NCI-H146 (cell line): Measurements from ENCODE around the gene SLC16A8.
"Not testable (repeated sequence)": the region's sequence is repeated elsewhere in the genome, so short reads cannot be mapped to it uniquely, and the experiment has no call there.

Experiments used
- DNase-seq: peaks from one replicate; lab custom pipeline; 2025; lab: John Stamatoyannopoulos, UW

SLC16A8 gene

DNA sequence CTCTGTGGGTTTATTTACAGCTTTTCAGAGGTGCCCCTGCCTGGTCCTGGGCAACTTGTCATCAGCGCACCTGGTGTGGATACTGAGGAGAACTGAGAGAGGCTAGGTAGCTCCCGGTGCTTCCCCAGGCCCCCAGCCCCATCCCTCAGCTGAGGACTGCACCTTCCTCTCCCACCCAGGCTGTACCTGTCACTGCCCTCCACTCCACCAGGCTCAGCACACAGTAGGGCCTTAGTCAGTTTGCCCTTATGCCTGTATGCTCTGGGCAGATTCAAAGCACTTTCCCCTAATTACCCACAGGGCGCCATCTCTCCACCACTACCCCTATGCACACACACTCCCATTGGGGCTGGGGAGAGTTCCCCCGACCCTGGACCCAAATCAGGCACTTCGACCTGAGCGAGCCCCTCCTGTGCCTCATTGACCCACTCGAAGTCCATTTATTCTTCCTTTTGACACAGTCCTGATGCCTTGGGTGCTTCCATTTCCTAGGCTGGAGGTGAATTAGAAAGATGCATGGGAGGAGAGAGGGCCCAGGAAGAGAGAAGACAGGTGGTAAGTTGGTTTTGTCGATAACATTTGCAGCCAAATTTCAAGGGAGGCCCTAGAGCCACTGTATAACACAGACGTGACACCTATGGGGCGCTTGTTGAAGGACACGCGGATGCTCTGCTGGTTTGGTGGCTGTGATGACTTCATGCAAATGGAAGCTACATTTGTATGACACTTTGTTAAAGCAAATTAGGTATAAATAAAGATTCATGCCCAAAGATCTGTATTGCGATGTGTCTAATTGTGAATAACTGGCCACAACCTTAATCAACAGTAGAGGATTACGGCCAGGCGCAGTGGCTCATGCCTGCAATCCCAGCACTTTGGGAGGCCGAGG is 40.6 kb downstream of the SLC16A8 start:
- DNase-seq, result no peak

DNA sequence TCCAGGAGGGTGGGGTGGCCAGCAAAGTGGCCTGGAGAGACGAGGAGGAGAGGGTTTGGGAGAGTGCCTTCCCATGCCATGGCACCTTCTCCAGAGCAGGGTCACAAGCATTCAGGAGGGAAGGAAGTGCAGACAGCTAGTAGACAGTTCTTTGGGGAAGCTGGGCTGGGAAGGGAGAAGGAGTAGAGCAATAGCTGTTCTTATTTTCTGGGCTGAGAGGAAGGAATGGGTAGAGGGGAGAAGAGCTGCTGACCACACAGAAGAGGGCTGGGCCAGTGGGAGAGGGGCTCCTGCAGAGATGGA is 41.5 kb downstream of the SLC16A8 start:
- no peak for DNase-seq

DNA sequence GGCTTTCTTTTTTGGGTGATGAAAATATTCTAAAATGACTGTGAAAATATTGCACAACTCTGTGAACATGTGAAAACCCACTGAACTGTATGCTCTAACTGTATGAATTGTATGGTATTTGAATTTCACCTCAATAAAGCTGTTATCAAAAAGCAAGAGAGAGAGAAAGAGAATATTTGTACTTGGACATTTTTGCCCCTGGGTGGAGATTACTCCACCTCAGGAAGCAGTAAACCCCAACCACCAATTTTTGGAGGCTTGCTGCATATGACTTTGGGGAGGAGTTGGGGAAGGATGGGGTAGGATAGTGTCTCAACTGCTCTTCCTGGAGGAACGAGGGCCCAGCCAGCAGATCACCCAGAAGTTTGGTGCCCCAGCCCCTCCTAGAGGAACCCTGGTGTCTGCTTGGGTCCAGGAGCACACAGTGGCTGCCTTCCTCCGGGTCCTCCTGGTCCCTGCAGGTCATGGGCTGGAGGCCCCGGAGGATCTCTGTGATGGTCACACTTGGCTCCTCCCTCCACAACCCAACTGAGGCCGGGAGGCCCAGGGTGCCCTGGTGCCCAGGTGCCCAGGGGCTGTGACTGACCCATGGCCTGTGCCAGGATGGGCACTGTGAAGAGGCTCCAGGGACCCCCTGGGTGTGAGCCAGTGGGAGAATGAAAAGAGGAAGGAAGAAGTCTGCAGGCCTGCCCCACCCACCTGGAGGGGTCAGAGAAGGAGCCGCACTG is 42.1 kb downstream of the SLC16A8 start:
- DNase-seq, result no peak

DNA sequence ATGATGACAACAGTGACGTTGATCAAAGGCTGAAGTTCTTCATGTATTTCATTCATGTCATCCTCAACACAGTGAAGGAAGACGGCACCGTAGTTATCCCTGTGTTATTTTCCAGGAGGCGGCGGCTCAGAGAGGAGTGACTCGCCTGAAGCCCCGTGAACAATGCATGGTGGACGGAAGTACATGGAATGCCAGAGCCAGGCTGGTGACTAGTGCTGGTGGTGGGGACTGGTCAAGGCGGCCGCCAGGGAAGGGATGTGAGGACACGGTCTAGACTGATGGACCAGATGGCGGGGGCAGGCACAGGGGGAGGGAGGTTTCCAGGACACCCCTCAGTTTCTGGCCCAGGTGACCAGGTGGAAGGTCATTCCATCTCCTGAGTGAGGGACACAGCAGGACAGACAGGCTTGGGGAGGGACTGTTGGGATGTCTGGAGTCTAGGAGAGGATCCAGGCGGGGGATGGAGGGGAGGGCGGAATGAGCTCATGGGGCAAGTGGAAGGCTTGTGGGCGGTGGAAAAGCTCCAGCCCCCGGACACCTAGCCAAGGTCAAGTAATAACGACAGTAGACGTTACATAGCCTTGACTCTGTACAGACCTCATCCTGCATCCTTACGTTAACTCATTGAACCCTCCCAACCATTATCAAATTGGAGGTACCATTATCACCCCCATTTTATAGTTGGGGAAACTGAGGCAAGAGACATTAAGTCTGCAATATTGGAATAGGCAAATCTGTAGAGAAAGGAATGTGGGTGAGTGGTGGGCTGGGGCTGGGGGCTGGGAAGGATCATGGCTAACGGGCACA is 42.8 kb downstream of the SLC16A8 start:
- no peak for DNase-seq

DNA sequence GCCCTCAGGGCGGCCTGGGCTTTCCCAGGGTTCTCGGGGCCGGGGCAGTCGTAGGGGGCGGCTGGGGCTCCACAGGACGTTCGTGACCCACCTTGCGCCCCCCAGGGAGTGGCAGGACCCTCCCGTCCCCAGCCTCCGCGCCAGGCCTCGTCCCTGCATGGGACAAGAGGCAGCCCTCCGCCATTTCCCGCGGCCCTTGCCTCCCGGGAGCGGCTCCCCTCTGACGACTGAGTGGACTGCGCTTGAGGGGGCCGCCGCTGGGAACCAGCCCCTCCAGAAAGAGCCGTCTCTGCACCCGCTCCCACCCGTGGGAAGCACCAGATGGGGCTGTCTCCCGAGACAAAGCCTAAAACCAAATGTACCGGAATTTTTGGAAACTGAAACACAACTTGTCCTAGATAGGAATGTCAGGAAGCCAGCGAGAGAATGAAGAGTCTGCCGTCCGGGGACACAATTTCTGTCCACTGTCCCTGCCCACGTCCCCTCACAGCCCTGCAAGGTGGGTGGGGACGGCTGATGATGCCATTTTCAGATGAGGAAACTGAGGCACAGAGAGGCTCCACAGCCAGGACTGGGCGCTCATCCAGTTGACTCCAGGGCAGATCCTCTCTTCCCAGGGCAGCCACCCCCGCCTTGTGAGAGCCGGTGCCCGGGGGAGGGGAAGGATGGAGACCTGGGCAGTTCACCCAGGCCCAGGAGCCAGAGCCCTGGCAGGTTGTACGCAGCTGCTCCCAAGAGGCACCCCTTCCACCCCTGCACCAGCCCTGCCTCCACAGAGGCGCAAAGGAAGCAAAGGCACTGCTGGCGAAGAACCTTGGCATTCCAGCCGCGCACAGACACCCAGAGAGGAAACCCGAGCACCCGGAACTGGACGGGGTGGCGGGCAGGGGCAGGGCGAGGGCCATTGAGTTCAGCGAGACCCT is 44.8 kb downstream of the SLC16A8 start:
- DNase-seq, result no peak

DNA sequence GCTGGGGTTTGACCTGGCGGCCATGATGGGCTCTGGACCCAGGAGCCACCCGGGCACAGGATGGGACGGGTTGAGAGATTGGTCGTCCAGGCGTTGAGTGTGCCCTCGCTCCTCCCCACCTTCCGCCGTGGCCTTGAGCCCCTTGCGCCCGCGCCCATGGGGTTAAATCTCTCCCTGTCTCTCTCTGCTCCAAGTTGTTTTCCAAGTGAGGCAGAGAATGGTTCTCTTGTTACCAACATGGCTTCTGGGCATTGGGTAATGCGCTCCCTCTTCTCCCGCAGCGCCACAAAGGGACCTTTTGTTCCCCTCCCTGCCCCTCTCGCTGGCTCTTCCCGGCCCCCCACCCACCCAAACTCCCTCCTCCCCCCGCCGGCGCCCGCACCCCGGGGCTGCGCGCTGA is 45.6 kb downstream of the SLC16A8 start:
- no peak for DNase-seq

DNA sequence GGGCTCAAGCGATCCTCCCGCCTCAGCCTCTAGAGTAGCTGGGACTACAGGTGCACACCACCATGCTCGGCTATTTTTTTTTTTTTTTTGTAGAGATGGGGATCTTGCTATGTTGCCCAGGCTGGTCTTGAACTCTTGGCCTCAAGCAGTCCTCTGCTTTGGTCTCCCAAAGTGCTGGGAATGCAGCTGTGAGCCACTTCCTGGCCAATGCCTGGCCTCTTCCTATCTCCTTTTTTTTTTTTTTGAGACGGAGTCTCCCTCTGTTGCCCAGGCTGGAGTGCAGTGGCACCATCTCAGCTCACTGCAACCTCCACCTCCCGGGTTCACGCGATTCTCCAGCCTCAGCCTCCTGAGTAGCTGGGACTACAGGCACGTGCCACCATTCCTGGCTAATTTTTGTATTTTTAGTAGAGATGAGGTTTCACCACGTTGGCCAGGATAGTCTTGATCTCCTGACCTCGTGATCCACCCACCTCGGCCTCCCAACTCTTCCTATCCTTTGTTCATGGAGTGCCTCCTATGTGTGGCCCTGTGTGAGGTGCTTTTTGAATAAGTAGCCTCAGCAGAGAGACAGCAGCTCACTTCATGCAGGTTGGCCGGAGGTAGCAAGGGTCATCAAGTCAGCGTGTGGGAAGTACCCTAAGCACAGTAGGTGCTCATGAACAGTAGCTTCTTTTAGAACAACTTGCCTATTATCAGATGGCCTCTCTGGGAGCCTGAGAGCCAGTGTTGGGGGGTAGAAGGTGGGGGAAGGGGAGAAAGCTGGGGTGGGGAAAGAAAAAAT is 46.4 kb downstream of the SLC16A8 start:
- not testable (repeated sequence) for DNase-seq

DNA sequence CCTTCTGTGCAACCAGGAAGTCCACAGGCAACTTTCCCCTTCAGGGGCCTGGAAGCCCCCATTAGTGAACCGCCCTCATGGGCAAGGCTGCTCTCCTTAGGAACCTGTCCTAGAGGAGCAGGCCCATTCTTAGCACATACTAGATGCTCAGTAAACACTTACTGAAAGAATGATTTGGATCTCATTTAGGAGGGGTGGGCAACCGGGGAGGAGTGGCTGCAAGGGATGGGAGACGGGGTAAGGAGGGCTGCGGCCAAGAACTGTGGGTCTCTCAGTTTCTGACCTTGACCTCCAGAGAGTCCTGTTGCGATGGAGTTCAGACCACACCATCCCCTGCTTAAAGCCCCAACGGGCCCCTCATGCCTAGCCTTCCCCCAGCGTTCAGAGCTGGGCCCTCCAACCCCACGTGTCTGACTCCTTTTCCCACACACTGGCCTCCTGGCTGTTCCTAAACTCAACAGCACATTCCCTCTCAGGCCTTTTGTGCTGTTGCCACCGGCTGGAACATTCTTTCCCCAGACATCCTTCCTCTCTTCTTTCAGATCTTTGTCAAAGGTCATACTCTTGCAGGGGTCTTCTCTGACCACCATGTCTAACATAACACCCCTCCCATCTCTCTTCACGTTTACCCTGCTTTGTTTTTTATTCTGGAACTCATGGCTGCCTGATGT is 47.5 kb downstream of the SLC16A8 start:
- DNase-seq, result no peak

DNA sequence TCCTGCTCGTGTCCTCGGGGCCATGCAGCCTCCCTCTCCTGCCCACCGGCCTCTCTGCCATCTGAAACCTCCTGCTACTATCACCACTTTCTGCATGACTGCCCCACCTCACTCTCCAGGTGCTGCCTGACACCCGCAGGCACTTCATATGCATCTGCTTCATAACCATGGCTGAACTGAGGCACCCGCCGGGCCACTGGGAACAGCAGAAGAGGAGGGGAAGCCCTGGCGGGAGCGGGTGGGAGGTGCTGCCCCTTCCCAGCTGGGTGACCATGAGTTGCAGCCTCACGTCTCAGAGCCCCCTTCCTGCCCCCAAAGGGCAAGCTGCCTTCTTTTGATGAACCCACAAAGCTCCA is 48.5 kb downstream of the SLC16A8 start:
- DNase-seq, result no peak

DNA sequence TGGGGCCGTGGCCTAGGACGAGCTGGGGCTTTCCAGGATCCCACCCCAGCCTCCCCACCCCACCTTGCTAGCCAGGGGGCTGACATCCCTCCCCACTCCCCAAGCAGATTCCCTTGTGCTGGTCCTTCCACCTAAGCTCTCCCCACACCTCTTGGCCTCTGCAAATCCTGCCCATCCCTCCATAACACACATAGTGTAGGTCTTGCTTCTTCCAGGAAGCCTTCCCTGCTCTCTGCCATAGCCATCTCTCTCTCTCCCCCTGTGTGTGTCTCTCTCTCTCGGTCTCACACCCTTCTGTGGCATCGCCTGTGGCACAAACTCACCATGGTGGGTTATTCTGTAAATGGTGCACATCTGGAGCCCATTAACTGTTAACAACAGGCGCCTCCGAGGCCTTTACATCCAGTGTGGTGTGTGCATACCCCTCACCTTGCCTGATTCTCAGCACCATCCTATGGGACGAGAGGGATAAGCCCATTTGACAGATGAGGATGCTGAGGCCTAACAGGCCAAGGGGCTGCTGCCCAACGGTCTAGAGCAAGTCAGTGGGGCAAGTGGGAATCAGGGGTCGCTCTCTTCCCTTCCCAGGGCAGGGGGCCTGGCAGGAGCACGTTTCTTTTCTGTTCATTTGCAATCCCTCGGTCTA is 49.0 kb downstream of the SLC16A8 start:
- no peak for DNase-seq

DNA sequence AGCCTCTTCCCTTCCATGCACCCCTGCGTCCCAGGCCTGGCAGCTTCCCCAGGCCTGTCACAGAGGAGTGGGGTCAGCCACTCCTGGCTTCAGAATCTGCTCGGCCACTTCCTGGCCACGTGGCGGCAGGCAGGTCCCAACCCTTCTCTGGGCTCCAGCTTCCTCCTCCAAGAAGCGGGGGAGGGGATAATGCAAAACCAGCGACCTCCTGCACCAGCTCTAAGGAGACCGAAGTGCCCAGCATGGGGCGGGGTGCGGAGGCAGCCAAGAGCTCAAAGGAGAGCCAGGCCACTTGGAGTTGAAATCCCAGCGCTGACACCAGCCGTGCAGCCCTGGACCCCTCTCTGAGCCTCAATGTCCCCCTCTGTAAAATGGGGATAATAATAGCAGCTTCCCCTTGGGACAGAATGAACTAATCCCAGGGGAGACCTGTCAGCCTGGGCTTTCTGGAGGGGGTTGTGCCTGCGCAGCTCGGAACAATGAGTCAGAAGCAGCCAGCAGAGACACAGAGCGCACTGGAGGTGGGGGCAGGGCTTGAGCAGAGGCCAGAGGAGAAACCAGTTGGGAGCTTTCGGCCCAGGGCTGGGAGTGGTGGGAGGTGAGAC is 49.6 kb downstream of the SLC16A8 start:
- no peak for DNase-seq

DNA sequence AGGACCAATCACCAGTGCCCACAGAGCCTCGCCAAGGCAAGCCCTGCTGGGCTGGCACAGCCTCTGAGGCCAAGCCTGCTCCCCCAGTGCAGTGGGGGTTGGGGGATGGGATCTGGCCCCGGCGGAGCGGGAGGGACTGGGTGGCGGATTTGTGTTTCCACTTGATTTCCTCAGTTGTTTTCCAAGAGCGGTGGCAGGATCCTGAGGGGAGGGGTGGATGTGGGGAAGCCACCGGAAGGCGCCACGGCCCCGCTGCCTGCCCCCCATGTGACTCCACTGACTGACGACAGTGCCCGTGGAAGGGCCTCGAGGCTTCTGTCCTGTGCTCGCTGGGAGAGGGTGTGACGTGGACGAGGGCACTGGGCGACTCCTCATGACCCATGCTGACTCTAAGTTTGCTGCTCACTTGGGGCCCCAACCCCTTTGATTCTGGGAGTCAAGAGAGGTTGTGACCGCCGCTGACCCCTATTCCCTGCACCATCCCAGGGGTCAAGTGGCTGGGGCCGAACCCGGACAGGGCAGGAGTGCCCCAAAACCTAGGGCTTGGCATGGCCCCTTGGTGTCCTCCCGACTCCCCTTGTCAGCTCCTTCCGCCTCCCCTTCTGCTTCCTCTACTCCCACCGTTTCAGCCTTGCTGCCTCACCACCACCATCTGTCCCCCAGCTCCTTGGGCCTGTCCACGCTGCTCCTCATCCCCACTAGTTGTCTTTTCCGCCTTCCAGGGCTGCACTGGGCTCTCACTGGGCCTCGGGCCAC is 50.3 kb downstream of the SLC16A8 start:
- DNase-seq, result no peak

DNA sequence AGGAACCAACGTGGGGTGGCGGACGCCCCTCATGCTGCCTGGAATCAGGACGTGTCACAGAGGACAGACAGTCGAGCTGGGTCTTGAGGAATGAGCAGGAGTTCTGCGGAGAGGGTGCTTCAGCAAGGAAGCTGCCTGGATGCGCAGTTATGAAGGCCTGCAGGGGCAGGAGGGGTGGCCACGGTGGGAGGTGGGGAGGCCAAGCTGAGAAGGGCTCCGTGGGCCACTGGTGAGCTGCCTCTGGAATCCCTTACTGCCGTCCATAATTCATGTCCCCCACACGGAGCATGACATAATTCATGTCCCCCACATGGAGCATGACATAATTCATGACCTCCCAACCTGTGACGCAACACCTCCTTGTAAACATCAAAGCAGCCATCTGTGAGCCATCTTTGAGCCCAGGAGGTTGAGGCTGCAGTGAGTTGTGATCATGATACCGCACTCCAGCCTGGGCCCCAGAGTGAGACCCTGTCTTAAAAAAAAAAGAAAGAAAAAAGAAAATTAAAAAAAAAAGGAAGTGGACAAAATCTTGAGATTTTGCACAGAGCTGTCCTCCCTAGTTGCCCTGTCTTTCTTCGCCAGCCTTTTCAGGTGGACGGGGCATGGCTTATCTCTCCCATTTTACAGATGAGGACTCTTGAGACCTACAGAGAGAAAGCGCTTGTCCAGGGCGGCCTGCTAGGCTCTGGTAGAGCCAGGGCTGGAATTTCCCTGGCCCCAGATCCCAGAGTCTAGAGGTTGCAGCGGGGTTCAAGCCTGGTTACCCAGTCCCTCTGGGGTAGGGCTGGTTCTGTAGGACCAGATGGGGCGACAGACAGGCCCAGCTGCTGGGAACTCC is 51.1 kb downstream of the SLC16A8 start:
- no peak for DNase-seq

DNA sequence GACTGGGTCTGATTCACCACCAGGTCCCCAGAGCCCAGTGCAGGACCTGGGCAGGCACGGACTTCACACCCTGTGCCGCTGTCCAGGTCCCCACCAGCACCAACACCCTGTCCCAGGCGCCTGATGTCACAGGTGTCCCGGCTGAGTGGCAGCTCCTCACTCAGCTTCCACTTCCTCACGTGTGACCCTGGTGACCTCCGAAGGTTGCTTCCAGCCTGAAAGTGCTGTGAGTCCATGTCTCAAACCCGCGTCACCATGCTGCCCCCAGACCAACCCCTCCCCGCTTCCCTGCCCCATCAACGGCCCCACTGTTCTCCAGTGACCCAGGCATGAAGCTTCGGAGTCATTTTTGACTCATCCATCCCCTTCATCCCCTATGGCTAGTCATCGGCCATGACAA is 52.5 kb downstream of the SLC16A8 start:
- no peak for DNase-seq

DNA sequence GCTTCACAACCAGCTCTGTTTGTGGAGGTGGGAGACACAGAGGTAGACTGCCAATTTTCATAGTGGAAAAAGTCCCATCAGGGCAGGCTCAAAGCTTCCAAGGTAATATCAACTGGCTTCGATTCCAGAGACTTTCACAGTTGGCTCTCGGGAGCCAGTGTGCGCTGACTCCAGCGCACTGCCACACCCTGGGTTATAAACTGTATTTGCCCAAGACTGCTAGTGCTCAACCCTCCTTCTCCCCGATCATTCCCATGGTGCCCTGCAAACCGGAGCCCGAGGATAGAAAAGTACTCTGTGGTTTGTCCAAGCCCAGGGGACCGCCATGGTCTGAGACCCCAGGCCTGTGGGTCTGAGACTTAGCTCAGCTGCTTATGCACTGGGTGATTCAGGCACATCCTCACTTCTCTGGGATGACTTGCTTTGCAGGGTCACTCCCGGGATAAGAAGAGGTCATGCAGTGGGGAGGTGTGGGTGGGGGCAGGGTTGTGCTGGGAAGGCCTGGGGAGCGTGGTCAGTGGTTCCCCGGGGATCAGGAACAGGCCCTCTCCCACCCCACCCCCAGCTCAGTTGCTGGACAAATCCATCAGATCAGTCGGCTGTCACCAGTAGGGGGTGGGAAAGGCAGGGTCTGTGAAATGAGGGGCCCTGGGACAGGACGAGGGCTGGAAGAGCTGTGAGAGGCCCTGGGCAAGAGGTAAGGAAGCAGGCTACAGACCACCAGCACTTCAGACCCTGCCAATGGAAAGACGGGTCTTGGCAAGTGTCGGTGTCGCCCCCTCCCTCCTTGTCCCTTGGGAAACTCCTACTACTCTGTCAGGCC is 53.5 kb downstream of the SLC16A8 start:
- DNase-seq, result no peak

DNA sequence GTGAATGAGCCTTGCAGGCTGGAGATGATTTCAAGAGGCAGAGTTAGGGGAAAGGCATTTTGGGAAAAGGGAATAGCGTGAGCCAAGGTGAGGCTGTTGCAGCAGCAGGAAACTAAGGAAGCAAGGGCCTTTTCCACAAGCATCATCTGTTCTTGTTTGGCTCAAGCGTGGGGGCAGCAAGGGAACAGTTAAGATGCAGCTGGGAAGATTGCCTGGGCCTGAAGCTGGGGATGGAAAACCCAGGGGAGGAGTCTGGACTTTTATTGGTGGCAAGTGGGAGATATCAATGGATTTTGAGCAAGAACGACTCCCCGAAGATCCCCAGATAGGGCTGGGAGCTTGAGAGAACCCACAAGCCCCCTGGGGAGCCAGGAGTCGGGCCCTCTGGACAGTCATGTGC is 54.1 kb downstream of the SLC16A8 start:
- DNase-seq, result no peak

DNA sequence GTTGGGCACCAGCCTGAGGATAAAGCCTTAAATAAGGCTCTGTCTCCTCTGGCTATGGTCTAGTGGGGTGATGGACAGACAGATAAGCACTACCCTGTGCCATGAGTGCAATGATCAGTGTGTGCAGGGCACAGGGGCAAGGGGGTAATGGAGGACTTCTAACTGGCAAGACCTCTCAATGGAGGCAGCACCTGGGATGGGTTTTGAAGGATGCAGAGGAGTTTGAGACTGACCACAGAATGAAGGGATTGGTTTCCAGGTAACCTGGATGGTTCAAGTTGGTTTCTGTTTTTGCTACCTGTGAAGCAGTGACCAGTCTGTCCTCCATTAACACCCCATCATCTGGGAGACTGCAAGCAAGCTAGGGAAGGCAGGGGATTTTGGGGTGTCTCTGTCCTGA is 54.6 kb downstream of the SLC16A8 start:
- no peak for DNase-seq
